Hematopoietic multipotent progenitor cell treated with erythropoietin and hydrocortisone succinate and interleukin-3 and kit ligand, for 8 days (in vitro differentiated cells): ENCODE measurements around the gene WASL.
A peak's percentile ranks its signal among the peaks of the same experiment; 100 is the strongest.
"Not testable (repeated sequence)": the region's sequence is repeated elsewhere in the genome, so short reads cannot be mapped to it uniquely, and the experiment has no call there.

Experiments
- DNase-seq: peaks from one replicate; pipeline ENCODE4 v3.0.0-alpha.2; 2015

Gene WASL

GRCh38 chr7:123729218-123729578, 19.6 kb downstream of the WASL start:
- DNase-seq, result no peak

- DNase-seq, result no peak
These were observed 21.5 kb downstream of the WASL start for GRCh38 chr7:123727071-123727837.

- no peak for DNase-seq
These were observed 23.1 kb downstream of the WASL start for GRCh38 chr7:123725586-123726171.

GRCh38 chr7:123724817-123725253, 24.0 kb downstream of the WASL start:
- no peak for DNase-seq

- DNase-seq, result no peak
These were observed 24.9 kb downstream of the WASL start for GRCh38 chr7:123723913-123724312.

- not testable (repeated sequence) for DNase-seq
These were observed 28.3 kb downstream of the WASL start for GRCh38 chr7:123720527-123720926.

- peak; percentile 71 for DNase-seq
These were observed 29.5 kb downstream of the WASL start for GRCh38 chr7:123719197-123719721.

- no peak for DNase-seq
These were observed 30.0 kb downstream of the WASL start for GRCh38 chr7:123718773-123719172.

- no peak for DNase-seq
These were observed 31.1 kb downstream of the WASL start for GRCh38 chr7:123717689-123718088.

GRCh38 chr7:123716877-123717276, 31.9 kb downstream of the WASL start:
- DNase-seq, result no peak

GRCh38 chr7:123715799-123716198, 33.0 kb downstream of the WASL start:
- no peak for DNase-seq

GRCh38 chr7:123715198-123715597, 33.6 kb downstream of the WASL start:
- DNase-seq, result no peak

- DNase-seq, result no peak
These were observed 34.3 kb downstream of the WASL start for GRCh38 chr7:123714296-123715080.

- DNase-seq, result no peak
These were observed 36.2 kb downstream of the WASL start for GRCh38 chr7:123712619-123713018.

GRCh38 chr7:123711832-123712293, 36.9 kb downstream of the WASL start:
- peak; percentile 14 for DNase-seq

GRCh38 chr7:123710683-123711082, 38.1 kb downstream of the WASL start:
- DNase-seq, result no peak

- no peak for DNase-seq
These were observed 39.3 kb downstream of the WASL start for GRCh38 chr7:123709525-123709924.

- DNase-seq, result no peak
These were observed 43.4 kb downstream of the WASL start for GRCh38 chr7:123705211-123705901.

- DNase-seq, result no peak
These were observed 52.7 kb downstream of the WASL start for GRCh38 chr7:123695944-123696677.

- no peak for DNase-seq
These were observed 56.3 kb downstream of the WASL start for GRCh38 chr7:123692471-123692877.

GRCh38 chr7:123690550-123690949, 58.3 kb downstream of the WASL start:
- DNase-seq, result no peak

GRCh38 chr7:123689250-123689649, 59.6 kb downstream of the WASL start:
- no peak for DNase-seq
